A204.1 (cell line): ENCODE results near the gene ARHGEF2.

Experiments
- FAIRE-seq: peaks from 2 replicates; lab custom pipeline; 2012; peaks lifted over from hg19 to GRCh38; lab: Jason Lieb, UNC

The ARHGEF2 gene

DNA sequence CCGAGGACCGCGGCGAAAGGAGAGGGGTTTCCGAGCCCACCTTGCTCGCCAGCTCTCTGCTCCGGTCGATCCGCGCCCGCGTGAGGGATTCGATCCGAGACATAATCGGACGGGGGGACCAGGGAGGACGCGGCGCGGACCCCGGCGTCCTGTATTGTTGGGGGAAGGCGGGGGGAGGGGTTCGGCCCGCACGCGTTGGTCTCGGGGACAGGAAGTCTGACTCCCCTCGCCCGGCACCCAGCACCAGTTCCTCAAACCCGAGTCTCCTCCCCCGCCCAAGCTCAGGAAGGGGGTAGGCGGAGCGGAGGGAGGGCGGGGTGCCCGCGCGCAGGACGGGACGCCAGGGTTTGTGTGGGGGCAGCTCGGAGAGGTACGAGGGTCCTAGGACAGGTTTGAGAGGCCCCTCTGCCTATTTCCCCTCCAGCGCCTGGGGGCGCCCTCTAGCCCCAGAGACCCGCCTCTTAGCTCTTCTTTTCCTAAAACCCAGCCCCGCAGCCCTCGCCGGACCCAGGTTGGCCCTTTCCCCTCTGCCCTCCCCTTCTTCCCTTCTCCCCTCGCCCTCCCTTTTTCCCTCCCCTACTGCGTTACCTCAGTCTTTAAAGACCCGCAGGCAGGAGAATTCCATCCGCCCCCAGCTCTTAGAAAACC lies at the start of gene ARHGEF2:
ARHGEF2 (minus strand) TSS at position 223 of the 648 bp plus-strand sequence; CDS start at position 103, 120 bp downstream.
- no peak for FAIRE-seq

DNA sequence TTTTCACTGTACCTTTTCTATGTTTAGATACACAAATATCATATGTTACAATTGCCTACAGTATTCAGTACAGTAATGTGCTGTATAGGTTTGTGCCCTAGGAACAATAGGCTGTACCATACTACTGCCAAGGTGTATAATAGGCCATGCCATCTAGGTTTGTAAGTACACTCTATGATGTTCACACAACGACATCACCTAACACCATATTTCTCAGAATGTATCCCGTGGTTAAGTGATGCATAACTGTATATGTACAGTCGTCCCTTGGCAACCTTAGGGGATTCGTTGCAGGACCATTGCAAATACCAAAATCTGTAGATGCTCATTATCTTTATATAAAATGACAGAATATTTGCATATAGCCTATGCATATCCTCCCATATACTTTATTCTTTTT lies 48.2 kb upstream of the ARHGEF2 start:
- FAIRE-seq, result no peak

DNA sequence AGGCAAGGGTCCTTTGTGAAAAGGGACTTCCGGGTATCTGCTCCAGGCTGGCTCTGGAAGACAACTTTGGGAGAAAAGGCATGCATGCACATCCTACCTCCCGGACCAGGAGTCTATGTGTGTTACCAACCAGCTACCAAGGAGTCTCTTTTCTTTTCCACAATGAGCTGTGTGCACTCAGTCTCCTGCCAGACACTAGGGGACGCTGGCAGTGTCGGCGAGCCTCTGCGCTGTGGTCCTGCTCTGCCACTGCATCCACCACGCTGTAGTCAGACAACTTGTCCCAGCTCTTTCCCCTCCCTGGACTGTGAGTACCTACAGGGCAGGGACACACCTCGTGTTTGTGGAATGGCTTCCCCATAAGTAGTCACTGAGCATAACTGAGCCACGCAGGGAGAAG lies 47.5 kb upstream of the ARHGEF2 start:
- no peak for FAIRE-seq

DNA sequence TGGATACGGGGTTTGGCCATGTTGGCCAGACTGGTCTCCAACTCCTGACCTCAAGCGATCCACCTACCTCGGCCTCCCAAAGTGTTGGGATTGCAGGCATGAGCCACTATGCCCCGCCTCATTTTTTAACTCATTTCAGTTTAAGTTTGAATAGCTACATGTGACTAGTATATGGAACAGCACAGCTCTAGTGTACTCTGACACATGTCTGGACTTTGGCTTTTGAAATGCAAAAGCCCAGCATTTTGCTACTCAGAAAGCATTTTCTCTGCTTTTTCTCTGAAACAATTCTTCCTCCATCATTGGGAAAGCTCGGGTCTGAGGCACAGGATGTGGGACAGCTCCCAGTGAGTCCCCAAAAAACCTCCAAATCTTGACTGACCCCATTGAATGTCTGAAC lies 46.5 kb upstream of the ARHGEF2 start:
- no peak for FAIRE-seq

DNA sequence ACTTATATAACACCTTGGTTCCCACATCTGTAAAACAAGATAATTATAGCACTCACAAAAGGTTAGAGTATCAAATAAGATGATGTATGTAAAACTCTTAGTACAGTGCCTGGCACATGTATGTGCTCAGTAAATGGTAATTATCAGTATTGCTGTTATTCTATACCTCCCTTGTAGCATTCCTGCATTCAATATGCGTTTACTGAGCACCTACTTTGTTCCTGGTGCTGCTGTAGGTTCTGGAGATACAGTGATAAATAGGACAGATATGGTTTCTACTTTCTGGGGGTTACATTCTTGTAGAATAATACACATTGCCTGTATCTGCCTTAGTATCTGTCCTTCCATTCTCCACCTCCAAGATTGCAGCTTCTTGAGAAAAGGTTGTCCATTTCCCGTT lies 43.6 kb upstream of the ARHGEF2 start:
- no peak for FAIRE-seq

DNA sequence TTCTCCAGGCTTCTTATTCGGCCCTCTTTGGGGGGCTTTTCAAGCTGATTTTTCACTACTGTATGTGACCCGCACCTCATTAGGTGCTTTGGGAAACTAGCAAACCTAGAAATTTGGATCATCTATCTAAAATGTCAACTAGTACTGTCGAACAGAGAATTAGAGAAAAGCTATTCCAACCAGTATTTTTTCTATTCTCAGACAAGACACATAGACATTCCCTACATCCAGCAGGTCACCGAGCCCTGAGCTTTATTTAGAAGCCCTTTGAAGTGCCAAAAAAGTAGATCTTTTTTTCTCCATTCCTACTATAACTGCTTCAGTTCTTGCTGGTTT lies 42.7 kb upstream of the ARHGEF2 start:
- FAIRE-seq, result no peak

DNA sequence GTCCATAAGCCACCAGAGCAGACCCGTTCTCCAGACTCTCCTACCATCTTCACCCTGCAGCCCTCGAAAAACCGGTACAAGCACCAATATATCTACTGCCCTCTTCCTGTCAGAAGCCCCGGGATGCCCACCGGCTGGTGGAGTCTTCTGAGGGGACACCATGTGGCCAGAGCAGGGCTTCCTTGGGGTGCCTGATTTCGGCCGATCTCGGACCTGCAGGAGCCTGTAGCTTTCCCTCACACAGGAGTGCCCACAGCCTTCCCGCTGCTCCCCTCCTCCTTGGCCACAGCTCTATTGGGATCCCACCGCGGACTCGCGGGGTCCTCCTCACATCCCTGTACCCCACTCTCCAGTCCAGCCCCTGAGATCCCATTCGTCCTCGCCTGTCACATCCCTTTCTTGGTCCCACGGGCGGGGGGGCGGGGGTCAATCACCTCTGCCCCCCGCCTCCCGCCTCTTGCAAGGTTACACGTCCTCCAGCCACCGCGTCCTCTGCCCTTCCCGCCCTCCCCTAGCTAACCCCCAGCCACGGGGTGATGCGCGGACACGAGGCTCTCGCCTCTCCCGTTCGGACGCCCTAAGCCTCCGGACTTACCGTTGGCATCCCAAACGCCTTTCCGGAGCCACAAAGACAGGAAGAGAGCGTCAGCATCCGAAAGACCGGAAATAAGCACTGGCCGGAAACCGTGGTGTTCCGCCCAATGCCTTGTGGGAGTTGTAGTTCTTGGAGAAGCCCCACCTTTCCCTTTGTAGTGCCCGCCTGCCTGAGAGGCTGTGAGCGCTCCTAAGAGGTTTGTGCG lies 42.1 kb upstream of the ARHGEF2 start, which contains the start of gene SSR2:
SSR2 (minus strand) TSS at position 659 of the 800 bp plus-strand sequence. CDS start 784 bp downstream, outside the sequence.
- peak; percentile 61 for FAIRE-seq

DNA sequence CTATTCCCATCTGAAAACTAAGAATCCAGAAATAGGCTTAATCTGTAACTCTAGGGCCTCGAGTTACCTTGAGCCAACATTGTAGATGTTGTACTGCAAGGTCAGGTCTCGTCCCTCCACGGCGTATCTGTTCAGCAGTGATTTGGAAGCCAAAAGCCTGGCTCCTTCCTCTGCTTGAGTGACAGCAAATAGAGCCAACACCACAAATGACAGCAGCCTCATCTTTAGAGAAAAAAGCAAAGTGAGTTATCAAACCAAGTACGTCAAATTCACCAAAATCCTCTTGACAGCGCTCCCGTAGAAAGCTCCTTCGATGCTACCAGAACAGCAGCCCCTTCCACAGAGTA lies 41.6 kb upstream of the ARHGEF2 start:
- FAIRE-seq, result no peak

DNA sequence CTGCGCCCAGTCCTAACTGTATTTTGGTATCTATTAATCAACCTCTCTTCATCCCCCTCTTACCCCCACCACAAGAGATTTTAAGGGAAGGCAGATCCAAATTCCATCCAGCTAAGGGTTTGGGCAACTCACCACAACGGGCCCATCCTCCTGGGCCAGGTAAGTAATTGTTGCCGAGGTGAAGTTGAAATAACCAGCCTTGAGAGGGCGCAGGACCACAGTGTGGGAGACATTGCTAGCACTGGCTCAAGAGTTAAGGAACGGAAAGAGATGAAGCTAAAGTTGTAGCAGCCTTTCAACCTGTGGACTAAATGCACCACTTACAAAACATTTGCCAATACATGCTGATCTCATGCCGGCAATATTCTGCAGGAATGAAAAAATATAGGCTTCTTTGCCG lies 36.5 kb upstream of the ARHGEF2 start:
- no peak for FAIRE-seq

DNA sequence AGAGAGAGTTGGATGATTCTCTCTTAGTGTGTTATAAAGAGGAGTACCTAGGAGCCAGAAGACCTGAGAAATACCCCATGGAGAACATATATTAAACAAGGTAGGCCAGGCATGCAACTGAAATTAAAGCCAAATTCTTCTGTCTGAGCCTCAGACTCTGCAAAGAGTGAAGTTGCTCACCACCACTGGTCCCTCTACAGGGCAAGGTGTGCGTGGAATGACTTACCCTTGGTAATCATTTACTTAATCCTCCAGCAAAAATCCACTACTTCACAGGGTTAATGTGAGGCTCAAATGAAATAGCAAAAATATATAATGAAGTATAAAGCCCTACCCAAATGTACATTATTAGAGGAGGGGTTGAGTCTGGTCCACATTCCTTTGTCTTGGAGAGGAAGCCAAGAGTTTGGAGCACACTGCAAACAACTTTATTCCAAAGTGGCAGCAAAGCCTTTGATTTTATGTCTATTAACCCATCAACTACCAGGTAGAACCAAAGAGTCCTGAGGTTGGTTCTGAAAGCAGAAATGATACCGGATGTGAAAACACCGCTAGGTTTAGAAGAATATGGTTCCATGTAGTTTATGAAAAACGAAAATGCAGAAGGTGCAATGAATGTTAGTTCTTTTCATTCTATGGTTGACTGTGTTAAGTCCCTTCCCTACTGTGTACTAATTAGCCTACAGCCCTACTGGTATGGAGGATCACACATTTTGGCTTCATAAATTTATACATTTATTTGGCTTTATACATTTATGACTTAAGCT lies 33.9 kb upstream of the ARHGEF2 start:
- no peak for FAIRE-seq

DNA sequence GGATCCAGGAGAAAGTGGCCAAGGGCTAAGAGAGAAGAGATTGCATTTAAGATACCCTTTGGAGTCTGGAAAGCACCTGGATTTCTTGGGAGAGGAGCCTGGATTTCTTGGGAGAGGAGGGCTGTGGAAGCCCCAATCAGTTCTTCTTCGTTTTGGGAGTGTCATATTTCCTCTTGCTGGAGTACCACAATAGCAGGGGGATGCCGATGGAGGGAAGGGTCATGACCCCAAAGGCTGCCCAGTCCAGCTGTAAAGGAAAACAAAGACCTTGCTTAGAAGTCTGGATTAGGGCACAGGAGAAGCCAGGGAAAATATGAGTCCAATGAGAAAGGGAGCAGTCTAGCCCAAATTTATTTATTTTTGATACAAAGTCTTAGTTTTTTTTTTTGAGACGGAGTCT lies 31.1 kb upstream of the ARHGEF2 start:
- no peak for FAIRE-seq

DNA sequence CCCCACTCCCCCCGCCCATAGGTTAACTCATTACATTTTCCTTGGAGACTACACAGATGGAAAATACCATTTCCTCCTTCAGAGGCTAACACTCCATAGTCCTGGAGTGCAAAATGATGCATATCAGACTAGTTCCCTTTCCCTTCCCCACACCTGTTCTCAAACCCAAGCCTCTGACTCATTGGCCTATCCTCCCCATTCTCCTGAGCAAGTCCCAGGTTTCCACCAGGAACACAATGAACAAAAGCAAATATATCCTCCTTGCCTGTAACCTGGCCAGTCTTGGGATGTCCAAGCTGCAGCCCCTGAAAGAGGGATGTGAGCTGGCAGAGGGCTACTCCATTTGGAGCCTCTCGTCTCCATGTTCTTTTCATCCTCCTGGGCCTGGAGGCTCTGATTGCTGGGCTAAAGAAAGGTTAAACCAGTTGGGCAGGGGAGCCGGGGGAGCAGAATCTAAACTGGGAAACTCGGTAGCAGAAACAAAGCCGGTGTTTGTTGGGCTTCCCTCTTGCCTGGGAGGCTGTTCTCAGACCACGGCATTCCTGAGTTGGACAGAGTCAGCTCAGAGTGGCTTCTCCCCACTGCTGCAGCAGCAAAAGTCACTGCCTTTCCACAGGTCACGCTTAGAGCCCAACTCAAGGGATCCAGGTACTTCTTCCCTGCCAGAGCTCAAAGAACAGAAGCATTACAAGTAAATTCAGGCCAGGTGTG lies 28.5 kb upstream of the ARHGEF2 start:
- FAIRE-seq, result no peak

DNA sequence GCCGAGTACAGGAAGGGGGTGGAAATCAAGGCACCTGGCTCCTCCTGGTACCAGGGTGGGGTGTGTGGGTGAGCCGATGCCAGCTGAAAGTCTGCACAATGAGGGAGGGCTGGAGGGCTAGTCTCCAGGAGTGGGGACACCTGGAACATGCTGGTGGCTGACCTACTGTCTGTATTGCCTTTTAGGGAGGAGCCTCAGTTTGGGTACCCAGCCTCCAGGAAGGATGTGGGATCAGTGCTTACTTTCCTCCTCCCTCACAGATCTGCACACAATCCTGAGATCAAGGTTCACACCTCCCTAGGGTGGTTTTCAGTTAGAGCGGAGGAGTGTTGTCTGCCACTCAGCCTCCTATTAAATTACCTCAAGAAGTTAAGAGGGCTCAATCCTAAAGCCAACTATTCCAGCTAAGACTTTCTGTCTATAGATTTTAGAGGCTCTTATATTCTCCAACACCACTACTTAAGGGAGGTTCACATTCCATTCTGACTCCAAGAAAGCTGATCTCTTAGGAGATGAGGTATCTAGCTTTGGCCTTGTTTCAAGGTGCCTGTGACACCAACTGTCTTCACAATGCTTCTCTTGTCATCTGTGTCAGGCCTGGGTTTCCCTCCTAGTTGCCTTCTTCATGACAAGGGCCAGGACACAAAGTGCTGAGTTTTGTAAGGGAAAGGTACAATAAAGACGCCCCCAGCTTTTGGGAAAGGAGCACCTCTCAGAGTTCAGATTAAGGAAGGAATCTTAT lies 26.7 kb upstream of the ARHGEF2 start:
- no peak for FAIRE-seq

DNA sequence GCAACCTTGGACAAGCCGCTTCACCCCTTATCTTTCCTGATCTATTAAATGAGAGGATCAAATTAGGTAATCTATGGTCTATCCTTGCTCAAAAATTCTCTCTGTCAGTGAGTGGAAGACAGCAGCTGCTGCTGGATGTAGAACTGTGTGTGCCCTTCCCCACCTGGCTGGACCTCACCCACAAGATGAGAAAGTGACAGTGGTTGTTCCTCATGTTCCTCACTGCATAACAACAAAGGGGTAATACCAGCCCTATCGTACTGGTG lies 25.5 kb upstream of the ARHGEF2 start:
- FAIRE-seq, result no peak

DNA sequence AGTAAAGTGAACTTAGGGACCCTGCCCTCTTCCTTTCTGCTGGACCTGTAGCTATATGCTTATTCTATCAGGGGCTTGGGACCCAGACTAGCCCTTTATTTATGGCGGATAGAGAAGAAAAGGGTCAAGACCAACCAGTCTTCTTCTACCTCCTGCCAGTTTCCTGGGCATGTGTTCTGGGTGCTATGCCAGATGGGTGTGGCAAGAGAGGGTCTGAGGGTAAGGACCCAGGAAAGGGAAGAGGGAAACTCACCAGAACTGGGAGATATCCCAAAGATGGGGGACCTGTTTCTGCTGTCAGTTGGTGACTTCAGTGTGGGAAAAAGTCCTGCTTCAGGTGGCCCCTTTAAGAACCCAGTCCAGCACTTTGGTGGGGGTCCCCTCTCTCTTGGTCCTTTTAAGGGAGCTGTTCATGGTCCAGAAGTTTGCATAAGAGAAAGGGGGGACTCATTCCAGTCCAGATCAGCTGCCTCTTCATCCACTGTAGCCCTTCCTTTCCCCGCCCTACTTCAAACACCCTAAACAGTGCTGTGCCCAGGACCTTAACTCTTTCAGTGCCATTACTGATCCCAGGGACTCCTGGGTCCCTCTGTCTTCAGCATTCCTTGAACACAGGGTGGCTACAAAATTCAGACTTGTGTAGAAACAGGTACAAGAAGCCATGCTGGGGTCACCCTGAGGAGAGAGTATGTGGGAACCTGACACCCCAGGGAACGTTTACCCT lies 24.0 kb upstream of the ARHGEF2 start:
- FAIRE-seq, result no peak

DNA sequence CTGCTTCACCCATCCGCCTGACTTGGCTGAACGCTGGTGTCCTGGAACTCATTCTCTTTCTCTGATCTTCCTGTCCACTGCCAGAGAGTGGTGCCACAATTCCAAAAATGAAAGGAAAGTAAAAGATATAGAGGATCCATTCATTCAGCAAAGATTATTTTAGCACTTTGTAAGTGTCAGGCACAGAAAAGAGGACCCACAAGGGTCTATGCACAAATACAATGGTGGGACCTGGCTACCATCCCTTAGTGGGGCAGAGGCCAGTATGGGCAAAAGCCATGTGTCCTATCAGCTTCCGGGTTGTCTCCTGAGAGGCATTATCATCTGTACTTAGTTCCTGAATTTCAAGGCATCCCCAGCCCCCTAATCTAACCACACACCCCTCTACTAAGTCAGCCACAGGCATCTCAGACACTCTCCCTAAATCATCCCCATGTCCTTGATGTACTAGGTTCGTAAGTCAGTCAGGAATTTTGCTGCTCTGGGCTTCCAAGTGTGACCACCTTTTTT lies 23.4 kb upstream of the ARHGEF2 start:
- FAIRE-seq, result no peak

DNA sequence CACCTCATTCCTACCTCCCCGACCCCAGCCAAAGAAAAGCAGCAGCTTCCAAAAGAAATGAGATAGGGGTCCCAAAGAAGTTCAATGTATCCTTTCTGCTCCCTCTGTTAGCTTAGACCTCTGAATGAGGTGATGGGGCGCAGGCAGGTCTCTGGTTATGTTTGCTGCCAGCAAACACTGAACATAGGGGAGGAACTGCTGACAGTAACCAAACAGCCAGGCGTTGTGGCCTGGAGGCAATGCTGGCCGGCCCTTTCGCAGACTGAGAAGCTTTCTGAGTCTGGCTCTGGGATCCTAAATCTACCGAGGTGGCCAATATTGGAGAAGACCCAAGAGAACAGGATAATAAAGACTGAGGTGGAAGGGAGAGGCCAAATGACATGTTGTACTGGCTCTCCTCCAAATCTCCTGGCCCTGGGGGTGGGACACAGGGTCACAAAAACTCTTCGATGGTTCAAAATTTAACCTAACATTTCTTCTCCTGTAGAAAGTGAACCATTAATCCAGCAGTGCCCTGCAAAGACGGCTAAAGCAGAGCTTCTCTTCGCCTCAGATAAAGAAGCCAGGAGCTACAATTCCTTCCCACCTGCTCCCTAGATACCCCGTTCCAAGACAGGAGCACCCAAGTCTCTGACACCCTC lies 22.8 kb upstream of the ARHGEF2 start:
- no peak for FAIRE-seq

DNA sequence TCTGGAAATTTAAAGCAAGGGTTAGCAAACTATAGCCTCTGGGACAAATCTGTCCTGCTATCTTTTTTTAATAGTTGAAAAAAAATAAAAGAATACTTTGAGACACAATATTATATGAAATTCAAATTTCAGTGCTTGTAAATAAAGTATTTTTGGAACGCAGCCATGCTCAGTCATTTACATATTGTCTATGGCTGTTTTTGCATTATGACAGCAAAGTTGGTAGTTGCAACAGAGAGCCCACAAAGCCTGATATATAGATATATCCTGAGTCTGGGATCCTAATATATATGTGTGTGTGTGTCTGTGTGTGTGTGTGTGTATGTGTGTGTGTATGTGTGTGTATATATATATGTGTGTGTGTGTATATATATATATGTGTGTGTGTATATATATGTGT lies 21.6 kb upstream of the ARHGEF2 start:
- FAIRE-seq, result no peak

DNA sequence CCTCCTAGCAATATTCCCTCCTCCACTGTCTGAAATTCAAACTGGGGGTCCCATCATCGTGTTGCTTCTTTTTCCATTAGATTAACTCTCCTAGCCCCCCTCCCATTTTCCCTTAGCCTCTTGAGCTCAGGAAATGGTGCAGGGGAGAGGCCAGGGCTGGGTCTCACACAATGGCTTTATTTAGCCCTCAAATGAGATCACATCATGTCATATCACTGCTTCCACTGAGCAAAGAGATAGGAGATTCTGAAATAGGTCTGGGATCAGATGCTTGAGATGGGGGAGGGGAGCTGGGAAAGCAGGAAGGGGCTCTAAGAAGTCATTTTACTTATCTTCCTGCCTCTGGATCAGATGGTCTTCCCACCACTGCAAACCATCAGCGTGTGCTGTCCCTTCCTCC lies 17.8 kb upstream of the ARHGEF2 start:
- FAIRE-seq, result no peak

DNA sequence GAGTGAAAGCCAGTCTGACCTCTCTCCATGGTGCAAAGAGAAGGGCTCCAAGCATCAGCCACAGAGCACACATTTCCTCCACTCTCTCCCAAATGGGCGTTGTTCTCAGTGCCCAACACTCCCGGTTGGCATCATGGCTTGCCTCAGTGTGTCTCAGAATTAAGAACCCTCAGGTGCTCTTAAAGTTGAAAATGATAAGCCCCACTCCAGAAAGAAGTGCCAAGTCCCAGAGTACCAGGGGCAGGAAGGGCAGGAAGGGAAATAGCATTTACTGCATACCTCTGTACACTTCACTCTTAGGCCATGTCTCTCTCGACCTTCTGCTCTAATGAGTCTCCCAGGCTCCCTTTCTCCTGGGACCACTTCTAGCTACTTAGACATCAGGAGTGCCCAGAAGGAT lies 15.2 kb upstream of the ARHGEF2 start:
- FAIRE-seq, result no peak
